Activated naive CD4-positive, alpha-beta T cell treated with Interleukin-2 at 50 U/mL for 16 hours (primary cell): ENCODE results near the gene BCAS4.
"Not testable (repeated sequence)": the region's sequence is repeated elsewhere in the genome, so short reads cannot be mapped to it uniquely, and the experiment has no call there.

Source experiments
- DNase-seq: peaks from one replicate; pipeline ENCODE4 v3.0.0-alpha.2; 2020

BCAS4 gene, protein sequence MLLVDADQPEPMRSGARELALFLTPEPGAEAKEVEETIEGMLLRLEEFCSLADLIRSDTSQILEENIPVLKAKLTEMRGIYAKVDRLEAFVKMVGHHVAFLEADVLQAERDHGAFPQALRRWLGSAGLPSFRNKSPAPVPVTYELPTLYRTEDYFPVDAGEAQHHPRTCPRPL

DNA sequence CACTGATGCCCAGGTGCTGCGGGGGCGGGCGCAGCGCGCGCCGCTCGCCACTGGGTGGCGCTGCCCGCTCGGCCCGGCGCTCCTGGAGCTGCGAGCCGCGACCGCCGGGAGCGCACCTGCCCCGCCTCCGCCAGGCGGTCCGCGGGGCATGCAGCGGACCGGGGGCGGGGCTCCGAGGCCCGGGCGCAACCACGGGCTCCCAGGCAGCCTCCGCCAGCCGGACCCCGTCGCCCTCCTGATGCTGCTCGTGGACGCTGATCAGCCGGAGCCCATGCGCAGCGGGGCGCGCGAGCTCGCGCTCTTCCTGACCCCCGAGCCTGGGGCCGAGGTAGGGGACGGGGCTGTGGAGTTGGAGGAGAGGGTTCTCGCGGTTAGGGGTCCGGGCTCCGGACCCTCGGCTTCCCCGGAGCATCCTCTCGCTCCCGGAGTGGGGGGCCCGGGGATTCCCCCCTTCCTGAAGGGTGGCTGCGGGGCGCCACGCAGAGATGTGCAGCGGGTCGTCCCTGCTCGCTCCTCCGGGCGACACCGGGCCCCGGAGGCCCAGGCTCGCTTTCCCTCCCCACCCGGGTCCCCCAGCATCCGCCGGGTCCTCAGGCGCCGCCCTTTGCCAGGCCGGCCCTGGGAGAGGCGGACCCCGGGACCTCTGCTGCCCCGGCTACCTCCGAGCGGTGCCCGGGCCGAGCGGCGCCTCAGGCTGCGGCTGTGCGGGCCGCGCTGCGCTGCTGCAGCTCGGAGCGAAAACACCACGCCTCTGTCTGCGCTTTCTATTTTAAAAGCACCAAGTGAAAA lies at the start of gene BCAS4:
Gene BCAS4, plus strand, starts transcription at position 216 of the 789 bp plus-strand sequence. Its CDS starts 23 bp downstream, at position 239.
- DNase-seq, result peak; percentile 88

DNA sequence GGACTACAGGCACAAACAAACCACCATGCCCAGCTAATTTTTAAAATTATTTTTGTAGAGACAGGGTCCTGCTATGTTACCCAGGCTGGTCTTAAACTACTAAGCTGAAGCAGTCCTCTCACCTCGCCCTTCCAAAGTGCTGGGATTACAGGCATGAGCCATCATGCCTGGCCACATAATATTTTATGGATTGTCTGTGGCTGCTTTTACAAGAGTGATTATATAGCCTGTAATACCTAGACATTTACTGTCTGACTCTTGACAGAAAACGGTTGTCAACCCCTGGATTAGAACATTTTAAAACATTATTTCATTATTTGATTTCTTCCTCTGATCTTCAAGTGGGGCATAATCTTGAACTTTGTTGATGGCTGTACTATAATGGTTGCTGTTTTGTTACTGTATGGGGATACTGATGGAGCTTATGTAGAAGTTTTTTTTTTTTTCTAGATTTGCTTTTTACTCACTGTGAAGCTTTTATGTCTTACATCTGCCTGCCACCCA lies 49.2 kb upstream of the BCAS4 start:
- DNase-seq, result no peak

- DNase-seq, result no peak
Observed at GRCh38 chr20:50746138-50746940, 48.5 kb upstream of the BCAS4 start.

GRCh38 chr20:50747275-50747674 lies 47.6 kb upstream of the BCAS4 start:
- DNase-seq, result no peak

GRCh38 chr20:50750145-50750671 lies 44.7 kb upstream of the BCAS4 start:
- DNase-seq, result no peak

DNA sequence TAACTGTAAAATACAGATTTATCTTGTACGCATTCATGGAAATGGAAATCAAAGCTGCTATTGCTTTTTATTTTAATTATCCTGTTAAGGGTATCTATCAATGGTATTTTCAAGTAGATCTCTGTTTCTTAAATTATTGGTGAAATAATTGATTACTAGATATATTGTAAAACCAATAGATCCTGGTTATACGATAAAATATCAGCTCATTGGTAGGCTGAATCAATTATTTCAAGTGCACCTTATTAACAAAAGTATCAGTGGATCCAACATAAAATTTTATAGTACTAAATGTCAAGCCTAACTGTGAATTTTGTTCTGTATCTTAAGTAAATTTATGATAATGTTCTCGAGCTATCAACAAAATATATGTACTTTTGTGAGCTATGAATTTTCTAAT lies 41.7 kb upstream of the BCAS4 start:
- DNase-seq, result no peak

GRCh38 chr20:50754420-50754819 lies 40.4 kb upstream of the BCAS4 start:
- DNase-seq, result no peak

DNA sequence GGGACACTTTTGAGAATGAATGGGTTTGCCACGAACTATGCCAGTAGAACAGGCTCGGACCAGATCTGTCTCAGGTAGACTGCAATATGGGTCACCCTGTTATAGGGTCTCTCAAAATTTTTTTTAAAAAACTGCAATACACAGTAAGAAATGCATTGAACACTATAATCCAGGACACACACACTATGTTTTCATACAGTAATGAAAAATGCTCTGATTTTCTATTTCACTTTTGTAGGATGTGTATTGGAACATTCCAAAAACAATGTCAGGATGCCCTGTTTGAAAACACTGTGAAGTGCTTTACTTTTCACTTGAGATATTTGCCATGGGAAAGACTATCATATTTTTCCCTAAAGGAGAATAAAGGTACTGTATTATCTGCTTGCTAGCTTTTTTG lies 38.4 kb upstream of the BCAS4 start:
- DNase-seq, result no peak

DNA sequence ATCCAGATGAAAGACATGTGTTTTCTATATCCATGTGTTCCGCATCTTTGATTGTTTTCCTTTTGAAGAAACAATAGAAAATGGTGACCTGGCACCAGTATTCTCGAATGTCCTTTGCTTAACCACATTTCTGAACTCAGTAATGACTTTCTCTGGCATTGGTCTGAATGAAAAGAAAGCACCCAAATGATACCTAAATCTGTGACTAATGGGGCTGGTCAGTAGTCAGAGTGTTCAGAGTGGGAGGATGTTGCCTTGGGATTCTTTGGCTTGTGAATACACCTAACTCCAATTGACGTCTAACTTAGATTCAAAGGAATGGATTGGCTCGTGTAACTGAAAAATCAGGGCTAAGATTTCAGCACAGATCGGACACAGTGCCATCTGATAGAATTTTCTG lies 36.4 kb upstream of the BCAS4 start:
- DNase-seq, result no peak

- DNase-seq, result no peak
Observed at GRCh38 chr20:50758992-50759391, 35.9 kb upstream of the BCAS4 start.

DNA sequence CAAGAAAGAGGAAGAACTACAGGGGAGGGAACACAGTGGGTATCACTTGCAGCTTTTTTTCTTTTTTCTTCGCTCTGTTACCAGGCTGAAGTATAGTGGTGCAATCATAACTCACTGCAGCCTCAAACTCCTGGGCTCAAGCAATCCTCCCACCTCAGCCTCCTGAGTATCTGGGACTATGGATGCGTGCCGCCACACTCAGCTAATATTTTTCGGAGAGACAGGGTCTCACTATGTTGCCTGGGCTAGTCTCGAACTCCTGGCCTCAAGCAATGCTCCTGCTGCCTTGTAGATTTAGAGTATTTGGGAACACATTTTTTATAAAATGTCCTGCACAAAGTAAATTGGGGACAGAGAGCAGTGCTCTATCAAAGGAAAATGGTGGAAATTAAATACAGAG lies 35.2 kb upstream of the BCAS4 start:
- no peak for DNase-seq

- no peak for DNase-seq
Observed at GRCh38 chr20:50762045-50762422, 32.8 kb upstream of the BCAS4 start.

DNA sequence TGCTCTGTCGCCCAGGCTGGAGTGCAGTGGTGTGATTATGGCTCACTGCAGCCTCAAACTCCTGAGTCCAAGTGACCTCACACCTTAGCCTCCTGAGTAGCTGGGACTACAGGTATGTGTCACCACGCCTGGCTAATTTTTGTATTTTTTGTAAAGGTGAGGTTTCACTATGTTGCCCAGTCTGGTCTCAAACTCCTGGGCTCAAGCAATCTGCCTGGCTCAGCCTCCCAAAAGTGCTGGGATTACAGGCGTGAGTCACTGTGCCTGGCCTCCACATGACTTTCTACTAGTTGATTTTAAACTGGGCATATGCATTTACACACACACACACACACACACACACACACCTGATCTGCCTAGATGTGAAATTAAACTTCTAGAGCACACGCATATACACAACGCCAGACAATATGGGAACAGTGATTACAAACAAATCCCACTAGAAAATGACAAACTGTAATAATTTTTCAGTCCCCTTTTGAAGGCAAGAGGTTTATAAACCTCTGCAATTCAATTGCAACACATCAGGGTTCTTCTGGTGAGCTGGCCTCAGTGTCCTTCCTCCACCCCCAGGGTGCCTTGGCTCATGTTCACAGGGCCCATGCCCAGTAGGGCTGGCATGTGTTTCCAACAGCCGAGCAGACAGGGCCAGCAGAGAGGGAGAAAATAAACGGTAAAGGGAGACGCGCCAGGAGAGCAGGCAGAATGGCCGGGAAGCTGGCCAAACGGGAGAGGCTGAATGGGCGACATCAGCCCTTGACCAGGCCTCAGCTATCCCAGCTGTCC lies 32.2 kb upstream of the BCAS4 start:
- no peak for DNase-seq

- DNase-seq, result not testable (repeated sequence)
Observed at GRCh38 chr20:50763550-50764458, 31.1 kb upstream of the BCAS4 start.

GRCh38 chr20:50765251-50765650 lies 29.6 kb upstream of the BCAS4 start:
- not testable (repeated sequence) for DNase-seq

DNA sequence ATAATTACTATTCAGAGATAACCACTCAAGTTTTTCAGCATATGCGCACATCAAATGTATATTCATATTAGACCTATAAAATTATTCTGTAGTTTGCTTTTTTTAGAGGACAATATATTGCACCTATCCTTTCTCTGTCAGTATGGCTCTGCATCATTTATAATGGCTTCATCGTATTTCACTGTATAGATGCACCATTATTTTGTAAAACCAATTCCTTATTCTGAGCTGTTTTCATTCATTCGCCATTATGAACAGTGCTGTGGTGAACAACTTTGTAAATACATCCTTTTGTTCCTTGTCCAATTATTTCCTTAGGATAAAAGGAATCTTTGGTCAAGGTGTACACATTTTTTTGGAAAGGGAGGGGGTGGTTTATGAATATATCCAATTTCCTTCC lies 29.2 kb upstream of the BCAS4 start:
- no peak for DNase-seq

DNA sequence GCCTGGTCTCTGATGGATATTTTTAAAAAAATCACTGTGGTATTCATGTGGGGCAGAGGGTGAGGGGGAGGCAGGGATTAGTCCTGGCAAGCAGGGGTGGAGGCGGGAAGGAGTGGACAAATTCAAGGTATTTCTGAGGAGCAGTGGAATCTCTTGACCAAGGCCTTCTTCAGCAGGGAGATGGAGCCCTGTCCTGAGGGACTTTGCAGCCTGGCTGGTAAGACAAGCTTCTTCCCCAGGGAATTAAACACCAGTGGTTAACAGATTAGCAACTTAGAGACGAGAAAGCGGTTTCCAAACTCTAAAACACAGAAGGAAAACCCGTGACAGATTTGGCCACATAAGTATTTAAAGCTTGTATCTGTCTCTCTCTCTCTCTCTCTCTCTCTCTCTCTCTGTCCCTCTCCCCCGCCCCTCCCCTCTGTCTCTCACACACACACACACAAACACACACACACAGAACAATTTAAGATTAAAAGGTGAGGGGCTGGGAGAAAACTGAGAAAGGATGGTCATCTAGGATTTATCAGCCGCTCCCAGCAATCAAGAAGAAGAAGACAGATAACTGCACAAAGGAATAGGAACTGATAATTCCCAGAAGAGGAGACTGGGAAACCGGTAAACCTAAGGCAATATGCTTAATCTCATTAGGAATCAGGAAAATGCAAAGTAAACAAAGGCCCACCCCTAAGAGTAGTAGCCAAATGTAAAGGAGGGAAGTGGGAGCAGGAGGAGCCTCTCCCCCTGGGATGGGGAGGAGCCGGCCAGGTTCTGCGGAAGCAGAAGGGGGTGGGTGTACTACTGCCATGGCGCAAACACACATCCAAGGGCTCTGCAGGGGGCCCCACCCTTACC lies 27.7 kb upstream of the BCAS4 start:
- not testable (repeated sequence) for DNase-seq

DNA sequence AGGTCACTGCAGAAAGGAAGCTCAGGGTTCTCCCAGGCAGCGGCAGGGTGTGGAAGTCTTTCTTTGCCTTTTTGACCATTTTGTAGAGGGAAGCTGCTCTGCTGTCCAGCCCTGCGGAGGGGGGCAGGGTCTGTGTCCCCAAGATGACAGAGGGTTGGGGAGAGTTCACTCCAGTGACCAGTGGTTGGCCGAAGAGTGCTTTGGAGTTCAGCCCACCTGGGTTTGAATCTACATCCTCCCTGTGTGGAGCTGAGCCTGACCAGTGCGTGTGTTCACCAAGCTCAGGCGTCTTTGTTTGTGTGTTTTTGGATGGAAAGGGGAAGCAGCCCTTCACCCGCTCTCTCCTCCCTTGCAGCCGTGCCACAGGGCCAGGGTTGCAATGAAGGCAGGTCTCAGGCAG lies 25.9 kb upstream of the BCAS4 start:
- DNase-seq, result not testable (repeated sequence)

- DNase-seq, result not testable (repeated sequence)
Observed at GRCh38 chr20:50769551-50770085, 25.2 kb upstream of the BCAS4 start.
